PC-9 (cell line): ENCODE data around the gene FCHSD1. TPM values are rescaled to one million over a fixed set of nuclear protein-coding genes. Genes with fewer than 3 reads are reported as not detected.
A peak's percentile ranks its signal among the peaks of the same experiment; 100 is the strongest.

Experiments used
- BruUV-seq: library from RNA; stranded (reverse); fragments of 400-500 nt; replicated peaks from 2 replicates; lab custom pipeline; 2021; lab: Mats Ljungman, UMichigan
- CTCF ChIA-PET: fragments of 300-600 bp; sonication (Branson Sonifier 250); formaldehyde crosslinking; loops from one replicate; lab custom pipeline; 2022; ENCODE audit warnings: antibody characterized with exemption; lab: Charles Lee
- POLR2A ChIA-PET: fragments of 300-600 bp; sonication (Branson Sonifier 250); formaldehyde crosslinking; loops from one replicate; lab custom pipeline; 2022; ENCODE audit warnings: antibody characterized with exemption; ENCODE audit not compliant: unreplicated experiment; lab: Charles Lee
- DNase-seq, 2 experiments: peaks; one replicate each; pipeline versions ENCODE4 v3.0.0 to v3.0.0-alpha.2; 2015 to 2022; ENCODE audit warnings: mixed read lengths in 1 of 2
- H2AFZ ChIP-seq: fragments of 200-600 bp; sonication (generic); 2 replicates; pipeline ENCODE4 v1.8.1; 2017; ENCODE audit warnings: antibody characterized with exemption
- H3F3A ChIP-seq: fragments of 200-600 bp; sonication (generic); 2 replicates; pipeline ENCODE4 v1.8.1; 2017; ENCODE audit warnings: antibody characterized with exemption, mild to moderate bottlenecking, low read depth; ENCODE audit not compliant: insufficient read depth
- H3K27ac ChIP-seq: fragments of 200-600 bp; sonication (generic); 2 replicates; pipeline ENCODE4 v1.6.1; 2016; ENCODE audit warnings: mixed run types
- H3K27me3 ChIP-seq: fragments of 200-600 bp; sonication (generic); 2 replicates; pipeline ENCODE4 v1.6.1; 2016; ENCODE audit warnings: low read depth, mixed run types; ENCODE audit not compliant: insufficient read depth
- H3K36me3 ChIP-seq: fragments of 200-600 bp; sonication (generic); 2 replicates; pipeline ENCODE4 v1.6.1; 2016; ENCODE audit warnings: low read depth, mixed run types
- H3K4me1 ChIP-seq: fragments of 200-600 bp; sonication (generic); replicated peaks from 2 replicates; pipeline ENCODE4 v1.6.1; 2016; ENCODE audit warnings: mixed run types; ENCODE audit not compliant: insufficient read depth
- H3K4me2 ChIP-seq: fragments of 200-600 bp; sonication (generic); 2 replicates; pipeline ENCODE4 v1.6.1; 2017; ENCODE audit warnings: mixed run types
- H3K4me3 ChIP-seq: fragments of 200-600 bp; sonication (generic); 2 replicates; pipeline ENCODE4 v1.6.1; 2016; ENCODE audit warnings: mixed run types
- H3K79me2 ChIP-seq: fragments of 200-600 bp; sonication (generic); 2 replicates; pipeline ENCODE4 v1.6.1; 2017; ENCODE audit warnings: low read depth, mixed run types
- H3K9me2 ChIP-seq: fragments of 200-600 bp; sonication (generic); 2 replicates; pipeline ENCODE4 v1.8.1; 2017; ENCODE audit warnings: mild to moderate bottlenecking; ENCODE audit not compliant: insufficient read depth
- H3K9me3 ChIP-seq: fragments of 200-600 bp; sonication (generic); 2 replicates; pipeline ENCODE4 v1.8.1; 2016; ENCODE audit warnings: low read depth; ENCODE audit not compliant: insufficient read depth
- H4K20me1 ChIP-seq: fragments of 200-600 bp; sonication (generic); 2 replicates; pipeline ENCODE4 v1.8.1; 2017; ENCODE audit not compliant: insufficient read depth
- EZH2 ChIP-seq: fragments of 200-600 bp; sonication (generic); IDR thresholded peaks from 2 replicates; pipeline ENCODE4 v1.8.0; 2017; ENCODE audit warnings: antibody characterized with exemption, low read depth
- intact Hi-C: fragments of 100-400 bp; cut with micrococcal nuclease; formaldehyde crosslinking; loops from one replicate; pipeline ENCODE4 v1.10.0; 2022; ENCODE audit not compliant: unreplicated experiment
- total RNA-seq: library from RNA; stranded (reverse); gene quantifications from 2 replicates; pipeline ENCODE4 v1.2.3, GENCODE V29; 2021
- TF ChIP-seq, protein P1 (sequence below): fragments of 200-600 bp; sonication (generic); conservative IDR thresholded peaks from 2 replicates; pipeline ENCODE4 v1.6.1; 2017; ENCODE audit warnings: mixed run types, antibody characterized with exemption, mild to moderate bottlenecking, moderate library complexity

FCHSD1 gene
- total RNA-seq, 1 experiment from 2014 or later, result 36.4 TPM

GRCh38 chr5:141657937-141658545, 6.8 kb upstream of the FCHSD1 start:
- H4K20me1 ChIP-seq, result no peaks in the 10 kb centered on the region
- DNase-seq, result peak in 1 of 2 experiments; percentile 75
- intact Hi-C loops, result no loop called here
- CTCF ChIA-PET, result interaction anchor here (0.7 kb wide), 1 partner anchor 94 kb away, joined by 3 read pairs; no protein-coding TSS in a partner anchor
- no peak overlapping the region for H3K4me2 ChIP-seq
- H3K36me3 ChIP-seq, result peaks cover 10% of the 10 kb centered on the region; the same call in 1 of the 2 replicates
- H3K4me3 ChIP-seq, result no peak overlapping the region
- no TSS peak for BruUV-seq
- no peak for TF ChIP-seq EZH2
- TF ChIP-seq, protein P1, sequence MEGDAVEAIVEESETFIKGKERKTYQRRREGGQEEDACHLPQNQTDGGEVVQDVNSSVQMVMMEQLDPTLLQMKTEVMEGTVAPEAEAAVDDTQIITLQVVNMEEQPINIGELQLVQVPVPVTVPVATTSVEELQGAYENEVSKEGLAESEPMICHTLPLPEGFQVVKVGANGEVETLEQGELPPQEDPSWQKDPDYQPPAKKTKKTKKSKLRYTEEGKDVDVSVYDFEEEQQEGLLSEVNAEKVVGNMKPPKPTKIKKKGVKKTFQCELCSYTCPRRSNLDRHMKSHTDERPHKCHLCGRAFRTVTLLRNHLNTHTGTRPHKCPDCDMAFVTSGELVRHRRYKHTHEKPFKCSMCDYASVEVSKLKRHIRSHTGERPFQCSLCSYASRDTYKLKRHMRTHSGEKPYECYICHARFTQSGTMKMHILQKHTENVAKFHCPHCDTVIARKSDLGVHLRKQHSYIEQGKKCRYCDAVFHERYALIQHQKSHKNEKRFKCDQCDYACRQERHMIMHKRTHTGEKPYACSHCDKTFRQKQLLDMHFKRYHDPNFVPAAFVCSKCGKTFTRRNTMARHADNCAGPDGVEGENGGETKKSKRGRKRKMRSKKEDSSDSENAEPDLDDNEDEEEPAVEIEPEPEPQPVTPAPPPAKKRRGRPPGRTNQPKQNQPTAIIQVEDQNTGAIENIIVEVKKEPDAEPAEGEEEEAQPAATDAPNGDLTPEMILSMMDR, result no peak
- POLR2A ChIA-PET, result interaction anchor here (0.6 kb wide), 1 partner anchor 21 kb away, joined by 3 read pairs; no protein-coding TSS in a partner anchor
- no peaks in the 10 kb centered on the region for H3K9me2 ChIP-seq
- H3F3A ChIP-seq, result peaks cover 6% of the 10 kb centered on the region
- H3K9me3 ChIP-seq, result no peaks in the 10 kb centered on the region
- H3K27ac ChIP-seq, result no peak overlapping the region
- H3K79me2 ChIP-seq, result no peaks in the 10 kb centered on the region
- no peaks in the 10 kb centered on the region for H3K27me3 ChIP-seq
- H3K4me1 ChIP-seq, result no peaks in the 10 kb centered on the region; the same call in 1 of the 2 replicates
- H2AFZ ChIP-seq, result no peak overlapping the region

DNA sequence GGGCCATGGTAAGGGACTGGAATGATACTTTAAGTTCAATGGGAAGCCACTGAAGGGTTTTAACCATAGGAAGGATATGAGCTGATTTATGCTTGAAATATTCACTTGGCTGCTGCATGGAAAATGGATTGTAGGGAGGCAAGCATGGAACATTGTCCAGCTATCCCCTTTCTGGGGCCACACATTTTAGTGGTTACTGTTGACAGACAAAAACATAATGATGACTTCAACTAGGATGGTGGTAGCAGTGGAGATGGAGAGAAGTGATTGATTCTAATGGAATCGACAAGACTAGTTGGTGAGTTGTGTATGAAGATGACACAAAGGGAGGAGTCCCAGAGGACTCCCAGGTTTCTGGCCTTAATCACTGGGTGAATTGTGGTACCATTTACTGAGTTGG, 6.2 kb upstream of the FCHSD1 start:
- no peaks in the 10 kb centered on the region for H4K20me1 ChIP-seq
- ChIA-PET POLR2A (interaction anchor here (0.6 kb wide), 1 partner anchor 20 kb away, joined by 3 read pairs; no protein-coding TSS in a partner anchor), CTCF (interaction anchor here (0.7 kb wide), 1 partner anchor 94 kb away, joined by 3 read pairs; no protein-coding TSS in a partner anchor)
- H2AFZ ChIP-seq, result no peak overlapping the region
- H3K9me2 ChIP-seq, result no peaks in the 10 kb centered on the region
- H3K79me2 ChIP-seq, result no peaks in the 10 kb centered on the region
- no TSS peak for BruUV-seq
- no peak for DNase-seq
- peaks cover 11% of the 10 kb centered on the region for H3F3A ChIP-seq
- no peaks in the 10 kb centered on the region; the same call in 1 of the 2 replicates for H3K4me1 ChIP-seq
- intact Hi-C loops, result no loop called here
- no peaks in the 10 kb centered on the region for H3K27me3 ChIP-seq
- H3K27ac ChIP-seq, result no peak overlapping the region
- no peaks in the 10 kb centered on the region for H3K9me3 ChIP-seq
- H3K4me2 ChIP-seq, result no peak overlapping the region
- TF ChIP-seq EZH2, result no peak
- TF ChIP-seq, protein P1, result no peak
- H3K4me3 ChIP-seq, result no peak overlapping the region
- H3K36me3 ChIP-seq, result peaks cover 10% of the 10 kb centered on the region; the same call in 1 of the 2 replicates

GRCh38 chr5:141656396-141656795, 5.2 kb upstream of the FCHSD1 start:
- BruUV-seq, result no TSS peak
- Histone ChIP-seq H3K4me3 (no peak overlapping the region), H3F3A (peaks cover 18% of the 10 kb centered on the region), H3K27ac (no peak overlapping the region), H3K36me3 (peaks cover 8% of the 10 kb centered on the region; the same call in 1 of the 2 replicates), H2AFZ (no peak overlapping the region), H3K9me3 (no peaks in the 10 kb centered on the region), H3K4me1 (peaks cover 7% of the 10 kb centered on the region), H4K20me1 (no peaks in the 10 kb centered on the region), H3K9me2 (no peaks in the 10 kb centered on the region), H3K27me3 (no peaks in the 10 kb centered on the region), H3K79me2 (no peaks in the 10 kb centered on the region), H3K4me2 (no peak overlapping the region)
- TF ChIP-seq, protein P1, result no peak
- no peak for TF ChIP-seq EZH2
- no peak for DNase-seq
- intact Hi-C loops, result no loop called here
- ChIA-PET CTCF (no interaction called here), POLR2A (no interaction called here)
